ENCODE results near the gene DPP6.

GRCh38 chr7:154306036-154306435 is 253.8 kb downstream of the DPP6 start:
- TF ChIP-seq FOXK2 (IDR thresholded peaks at IDR 0.05) (no peak), TARDBP (IDR thresholded peaks at IDR 0.05) (no peak), FOXM1 (IDR thresholded peaks at IDR 0.05; ENCODE audit: borderline replicate concordance) (no peak), SP1 (IDR thresholded peaks at IDR 0.05) (no peak), FOXA1 (IDR thresholded peaks at IDR 0.05) (no peak)

All from HEK293T (cell line).